ENCODE results near the gene ITCH.

Gene ITCH

DNA sequence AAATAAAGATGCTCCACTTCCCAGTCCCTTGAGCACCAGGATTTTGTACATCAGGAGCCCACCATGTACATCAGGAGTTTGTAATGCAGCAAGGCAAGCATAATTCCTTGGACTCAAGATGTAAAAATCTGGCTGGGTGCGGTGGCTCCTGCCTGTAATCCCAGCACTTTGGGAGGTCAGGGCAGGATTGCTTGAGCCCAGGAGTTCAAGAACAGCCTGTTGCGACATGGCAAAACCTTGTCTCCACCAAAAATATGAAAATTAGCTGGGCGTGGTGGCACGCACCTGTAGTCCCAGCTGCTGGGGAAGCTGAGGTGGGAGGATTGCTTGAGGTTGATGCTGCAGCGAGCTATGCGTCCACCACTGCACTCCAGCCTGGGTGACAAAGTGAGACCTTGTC lies 179.4 kb downstream of the ITCH start:
- no peaks in the 10 kb centered on the region for H3K9me2 ChIP-seq (replicated peaks; ENCODE audit: insufficient read depth, low read length)
- no peaks in the 10 kb centered on the region for H3F3A ChIP-seq (ENCODE audit: insufficient read depth)
- no peak overlapping the region for H3K9ac ChIP-seq (ENCODE audit: low read length)
- no peaks in the 10 kb centered on the region for H3K9me3 ChIP-seq (ENCODE audit: insufficient read depth, low read length)
- H3K79me2 ChIP-seq (ENCODE audit: insufficient read depth, low read length), result no peaks in the 10 kb centered on the region
- no peak overlapping the region for H3K4me3 ChIP-seq (ENCODE audit: insufficient read depth, low read length, poor library complexity, severe bottlenecking)
- no peaks in the 10 kb centered on the region for H3K27me3 ChIP-seq (ENCODE audit: low read length)
- no peaks in the 10 kb centered on the region for H4K20me1 ChIP-seq (ENCODE audit: low read depth, low read length)
- H3K36me3 ChIP-seq (ENCODE audit: low read length), result peaks cover 2% of the 10 kb centered on the region; the same call in 1 of the 2 replicates
- no peak overlapping the region for H3K4me2 ChIP-seq (ENCODE audit: low read depth, low read length, poor library complexity, severe bottlenecking)
- H3K27ac ChIP-seq (ENCODE audit: low read depth, low read length), result no peak overlapping the region
- H2AFZ ChIP-seq (ENCODE audit: low read depth, low read length, severe bottlenecking), result no peak overlapping the region
- TF ChIP-seq EZH2phosphoT487 (conservative IDR thresholded peaks at IDR 0.05; ENCODE audit: low read length), result no peak
- TF ChIP-seq, protein P1, sequence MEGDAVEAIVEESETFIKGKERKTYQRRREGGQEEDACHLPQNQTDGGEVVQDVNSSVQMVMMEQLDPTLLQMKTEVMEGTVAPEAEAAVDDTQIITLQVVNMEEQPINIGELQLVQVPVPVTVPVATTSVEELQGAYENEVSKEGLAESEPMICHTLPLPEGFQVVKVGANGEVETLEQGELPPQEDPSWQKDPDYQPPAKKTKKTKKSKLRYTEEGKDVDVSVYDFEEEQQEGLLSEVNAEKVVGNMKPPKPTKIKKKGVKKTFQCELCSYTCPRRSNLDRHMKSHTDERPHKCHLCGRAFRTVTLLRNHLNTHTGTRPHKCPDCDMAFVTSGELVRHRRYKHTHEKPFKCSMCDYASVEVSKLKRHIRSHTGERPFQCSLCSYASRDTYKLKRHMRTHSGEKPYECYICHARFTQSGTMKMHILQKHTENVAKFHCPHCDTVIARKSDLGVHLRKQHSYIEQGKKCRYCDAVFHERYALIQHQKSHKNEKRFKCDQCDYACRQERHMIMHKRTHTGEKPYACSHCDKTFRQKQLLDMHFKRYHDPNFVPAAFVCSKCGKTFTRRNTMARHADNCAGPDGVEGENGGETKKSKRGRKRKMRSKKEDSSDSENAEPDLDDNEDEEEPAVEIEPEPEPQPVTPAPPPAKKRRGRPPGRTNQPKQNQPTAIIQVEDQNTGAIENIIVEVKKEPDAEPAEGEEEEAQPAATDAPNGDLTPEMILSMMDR (IDR thresholded peaks at IDR 0.05; ENCODE audit: insufficient read depth, low read length, poor library complexity, severe bottlenecking), result no peak

DNA sequence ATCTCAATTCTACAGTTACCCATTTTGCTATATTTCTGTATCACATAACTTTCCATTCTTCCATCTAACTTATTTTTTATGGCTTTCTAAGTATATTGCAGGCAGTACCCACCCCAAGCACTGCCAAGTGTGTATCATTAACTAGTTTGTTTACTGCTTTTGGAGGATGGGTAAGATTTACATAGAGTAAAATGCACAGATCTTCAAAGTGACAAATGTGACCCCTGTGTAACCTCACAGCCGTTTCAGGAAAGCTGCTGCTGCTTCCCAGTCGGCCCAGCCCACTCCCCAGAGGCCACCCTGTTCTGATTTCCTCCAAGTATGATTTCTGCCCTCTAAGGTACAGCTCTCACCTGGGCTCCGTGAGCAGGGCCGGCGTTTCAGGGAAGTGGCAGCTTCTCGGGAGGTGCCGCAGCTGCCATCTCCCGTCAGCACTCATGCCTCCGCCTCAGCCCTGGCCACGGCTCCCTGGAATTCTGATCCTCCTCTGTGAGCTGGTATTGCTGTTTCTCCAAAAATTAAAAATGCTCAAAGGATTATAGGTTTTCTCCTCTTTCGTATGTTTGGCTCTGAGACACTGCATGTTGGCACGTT lies 180.5 kb downstream of the ITCH start:
- Histone ChIP-seq H3K9ac (ENCODE audit: low read length) (no peak overlapping the region), H3K27me3 (ENCODE audit: low read length) (no peaks in the 10 kb centered on the region), H3K36me3 (ENCODE audit: low read length) (peaks cover 2% of the 10 kb centered on the region; the same call in 1 of the 2 replicates), H3K9me2 (replicated peaks; ENCODE audit: insufficient read depth, low read length) (no peaks in the 10 kb centered on the region), H4K20me1 (ENCODE audit: low read depth, low read length) (no peaks in the 10 kb centered on the region), H3K4me2 (ENCODE audit: low read depth, low read length, poor library complexity, severe bottlenecking) (no peak overlapping the region), H3K4me3 (ENCODE audit: insufficient read depth, low read length, poor library complexity, severe bottlenecking) (no peak overlapping the region), H2AFZ (ENCODE audit: low read depth, low read length, severe bottlenecking) (no peak overlapping the region), H3K27ac (ENCODE audit: low read depth, low read length) (no peak overlapping the region), H3K9me3 (ENCODE audit: insufficient read depth, low read length) (no peaks in the 10 kb centered on the region), H3F3A (ENCODE audit: insufficient read depth) (no peaks in the 10 kb centered on the region), H3K79me2 (ENCODE audit: insufficient read depth, low read length) (no peaks in the 10 kb centered on the region)
- no peak for TF ChIP-seq EZH2phosphoT487 (conservative IDR thresholded peaks at IDR 0.05; ENCODE audit: low read length)
- TF ChIP-seq, protein P1 (IDR thresholded peaks at IDR 0.05; ENCODE audit: insufficient read depth, low read length, poor library complexity, severe bottlenecking), result no peak

DNA sequence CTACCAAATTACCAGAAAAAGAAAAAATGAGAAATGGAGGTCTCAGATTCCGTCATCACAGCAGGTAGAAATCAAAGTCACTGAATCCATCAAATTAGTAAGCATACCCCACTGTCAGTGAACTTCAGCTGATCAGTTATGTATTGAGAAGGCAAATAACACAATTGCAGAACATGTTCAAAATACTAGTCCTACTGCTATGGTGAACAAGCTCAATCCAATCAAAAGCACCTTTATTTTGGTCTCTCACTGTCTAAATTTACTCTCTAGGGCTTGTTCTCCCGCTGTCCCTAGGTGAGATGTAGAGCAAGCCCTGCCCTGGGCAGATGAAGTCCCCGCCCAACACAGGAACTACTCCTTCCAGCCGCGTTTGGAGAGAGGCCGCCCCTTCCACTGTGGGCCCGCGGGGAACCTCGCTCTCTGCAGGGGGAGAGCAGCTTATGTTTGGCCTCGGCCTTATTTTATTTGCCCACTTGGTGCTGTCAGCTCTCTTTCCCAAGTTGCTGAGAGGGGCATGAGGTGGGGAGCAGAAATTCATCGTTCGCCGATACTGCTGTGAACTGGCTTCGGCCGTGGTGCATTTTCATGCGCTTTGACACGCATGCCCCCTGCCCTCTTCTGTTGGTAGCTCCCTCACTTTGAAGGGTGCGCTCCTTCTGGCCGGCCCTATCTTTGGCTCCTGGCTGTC lies 181.2 kb downstream of the ITCH start:
- Histone ChIP-seq H3K4me3 (ENCODE audit: insufficient read depth, low read length, poor library complexity, severe bottlenecking) (no peak overlapping the region), H3K9ac (ENCODE audit: low read length) (no peak overlapping the region), H3K27ac (ENCODE audit: low read depth, low read length) (no peak overlapping the region)

More for the DNA sequence above, 181.2 kb downstream of the ITCH start:
- H3K9me2 ChIP-seq (replicated peaks; ENCODE audit: insufficient read depth, low read length), result no peaks in the 10 kb centered on the region
- no peaks in the 10 kb centered on the region for H3K27me3 ChIP-seq (ENCODE audit: low read length)
- no peaks in the 10 kb centered on the region for H3F3A ChIP-seq (ENCODE audit: insufficient read depth)
- no peaks in the 10 kb centered on the region for H4K20me1 ChIP-seq (ENCODE audit: low read depth, low read length)
- no peak overlapping the region for H3K4me2 ChIP-seq (ENCODE audit: low read depth, low read length, poor library complexity, severe bottlenecking)
- H2AFZ ChIP-seq (ENCODE audit: low read depth, low read length, severe bottlenecking), result no peak overlapping the region
- no peaks in the 10 kb centered on the region for H3K9me3 ChIP-seq (ENCODE audit: insufficient read depth, low read length)
- H3K79me2 ChIP-seq (ENCODE audit: insufficient read depth, low read length), result no peaks in the 10 kb centered on the region
- TF ChIP-seq, protein P1 (IDR thresholded peaks at IDR 0.05; ENCODE audit: insufficient read depth, low read length, poor library complexity, severe bottlenecking), result no peak
- TF ChIP-seq EZH2phosphoT487 (conservative IDR thresholded peaks at IDR 0.05; ENCODE audit: low read length), result no peak
- peaks cover 2% of the 10 kb centered on the region; the same call in 1 of the 2 replicates for H3K36me3 ChIP-seq (ENCODE audit: low read length)
